Endodermal cell (in vitro differentiated cells): ENCODE data around the gene PRDM10. TPM values are rescaled to one million over a fixed set of nuclear protein-coding genes. Genes with fewer than 3 reads are reported as not detected.

Experiments used
- DNase-seq: peaks from one replicate; pipeline ENCODE4 v3.0.0-alpha.2; 2017
- H3K27ac ChIP-seq: 2 replicates; pipeline ENCODE4 v1.5.1; 2013; ENCODE audit warnings: mild to moderate bottlenecking, low read depth, low read length, moderate library complexity
- H3K27me3 ChIP-seq: 2 replicates; pipeline ENCODE4 v1.6.1; 2013; ENCODE audit warnings: mild to moderate bottlenecking, low read length, moderate library complexity; ENCODE audit not compliant: insufficient read depth, control insufficient read depth, poor library complexity, severe bottlenecking
- H3K36me3 ChIP-seq: 2 replicates; pipeline ENCODE4 v1.7.0; 2013; ENCODE audit warnings: mild to moderate bottlenecking, low read length, moderate library complexity; ENCODE audit not compliant: control insufficient read depth, insufficient read depth
- H3K4me1 ChIP-seq: one replicate; pipeline ENCODE4 v1.7.0; 2013; ENCODE audit warnings: low read length; ENCODE audit not compliant: control insufficient read depth, insufficient read depth
- H3K4me3 ChIP-seq: 2 replicates; pipeline ENCODE4 v1.5.1; 2013; ENCODE audit warnings: mild to moderate bottlenecking, low read length, moderate library complexity
- H3K9ac ChIP-seq: 2 replicates; pipeline ENCODE4 v1.6.1; 2013; ENCODE audit warnings: mild to moderate bottlenecking, low read length, moderate library complexity; ENCODE audit not compliant: poor library complexity, severe bottlenecking; ENCODE audit errors: extremely low read depth
- H3K9me3 ChIP-seq: 2 replicates; pipeline ENCODE4 v1.6.1; 2013; ENCODE audit warnings: mild to moderate bottlenecking, low read length, moderate library complexity; ENCODE audit not compliant: control insufficient read depth
- H3K27ac Mint-ChIP-seq: 2 replicates; pipeline ENCODE4 v1.8.0; 2020; ENCODE audit warnings: mixed read lengths
- H3K27me3 Mint-ChIP-seq: 2 replicates; pipeline ENCODE4 v1.8.0; 2021; ENCODE audit warnings: mild to moderate bottlenecking, mixed read lengths; ENCODE audit not compliant: insufficient read depth
- H3K36me3 Mint-ChIP-seq: 2 replicates; pipeline ENCODE4 v1.8.0; 2020; ENCODE audit warnings: low read depth, mixed read lengths
- H3K4me1 Mint-ChIP-seq: 2 replicates; pipeline ENCODE4 v1.8.0; 2020; ENCODE audit warnings: mixed read lengths
- H3K4me3 Mint-ChIP-seq: 2 replicates; pipeline ENCODE4 v1.8.0; 2020; ENCODE audit warnings: mild to moderate bottlenecking, moderate library complexity, mixed read lengths
- H3K9me3 Mint-ChIP-seq: 2 replicates; pipeline ENCODE4 v1.8.0; 2020; ENCODE audit warnings: mild to moderate bottlenecking, mixed read lengths
- CTCF ChIP-seq: fragments of 200-600 bp; sonication (generic); conservative IDR thresholded peaks from 2 replicates; pipeline ENCODE4 v1.5.0; 2021; ENCODE audit warnings: antibody characterized with exemption, mild to moderate bottlenecking
- whole genome bisulfite sequencing, 2 experiments: methylation state at CpG; one replicate each; pipeline versions ENCODE4 v1.1.5 to v1.1.7; 2013; ENCODE audit warnings: missing lambda C conversion rate in 2 of 2, mixed read lengths in 1 of 2; ENCODE audit not compliant: insufficient coverage in 1 of 2, insufficient read length in 1 of 2; 5-methylcytosine and 5-hydroxymethylcytosine counted together
- total RNA-seq, 2 donors: library from RNA; stranded (reverse); fragmentation: NEBNext Ultra II Directional in 1 of 2; extraction: Animal tissue kit (Norgen Biotek cat#: 25700) in 1 of 2; gene quantifications; 2 replicates in 1 of 2; 3 replicates in 1 of 2; pipeline ENCODE4 v1.2.1, GENCODE V29; 2021

PRDM10 gene
- total RNA-seq, 2 donors from 2014 or later, result 15.9 to 16.4 TPM

- no peaks in the 10 kb centered on the region for H3K27me3 ChIP-seq
- peaks cover 3% of the 10 kb centered on the region for H3K4me1 ChIP-seq
- WGBS, 2 experiments, result 95% methylated on average over 4 of the region's 4 CpGs
- peaks cover 17% of the 10 kb centered on the region for H3K9me3 ChIP-seq
- Mint-ChIP-seq H3K36me3 (peaks cover 23% of the 10 kb centered on the region), H3K27ac (no peak overlapping the region), H3K4me3 (no peak overlapping the region), H3K27me3 (no peaks in the 10 kb centered on the region), H3K9me3 (no peaks in the 10 kb centered on the region), H3K4me1 (peaks cover 10% of the 10 kb centered on the region)
- no peak for DNase-seq
- no peak overlapping the region for H3K4me3 ChIP-seq
- H3K36me3 ChIP-seq, result peaks cover 15% of the 10 kb centered on the region
- no peak for TF ChIP-seq CTCF
- H3K9ac ChIP-seq, result no peak overlapping the region
- no peak overlapping the region for H3K27ac ChIP-seq
These were observed 3.2 kb downstream of the PRDM10 start for GRCh38 chr11:129999407-129999806.

- no peaks in the 10 kb centered on the region for H3K9me3 Mint-ChIP-seq
- Histone ChIP-seq H3K9me3 (peaks cover 17% of the 10 kb centered on the region), H3K27me3 (no peaks in the 10 kb centered on the region), H3K27ac (no peak overlapping the region), H3K9ac (no peak overlapping the region), H3K36me3 (peaks cover 15% of the 10 kb centered on the region), H3K4me1 (peaks cover 3% of the 10 kb centered on the region), H3K4me3 (no peak overlapping the region)
- no peak for TF ChIP-seq CTCF
- H3K27me3 Mint-ChIP-seq, result no peaks in the 10 kb centered on the region
- no peak overlapping the region for H3K27ac Mint-ChIP-seq
- no peak overlapping the region for H3K4me3 Mint-ChIP-seq
- DNase-seq, result no peak
- peaks cover 23% of the 10 kb centered on the region for H3K36me3 Mint-ChIP-seq
- WGBS, 2 experiments, result 89 to 97% methylated on average over 6 to 7 of the region's 7 CpGs
- peaks cover 10% of the 10 kb centered on the region for H3K4me1 Mint-ChIP-seq
These were observed 3.7 kb downstream of the PRDM10 start for GRCh38 chr11:129998905-129999304.

GRCh38 chr11:129998107-129998506, 4.5 kb downstream of the PRDM10 start:
- DNase-seq, result no peak
- Histone ChIP-seq H3K9me3 (peaks cover 17% of the 10 kb centered on the region), H3K4me3 (no peak overlapping the region), H3K36me3 (peaks cover 15% of the 10 kb centered on the region), H3K9ac (no peak overlapping the region), H3K27me3 (no peaks in the 10 kb centered on the region), H3K27ac (no peak overlapping the region), H3K4me1 (peaks cover 3% of the 10 kb centered on the region)
- no peak overlapping the region for H3K4me3 Mint-ChIP-seq
- H3K4me1 Mint-ChIP-seq, result peaks cover 5% of the 10 kb centered on the region
- H3K27ac Mint-ChIP-seq, result no peak overlapping the region
- H3K9me3 Mint-ChIP-seq, result no peaks in the 10 kb centered on the region
- WGBS, 2 experiments, result 90% methylated on average over 1 of the region's 1 CpG; no CpG with 5 or more reads in 1 of the 2 experiments
- H3K36me3 Mint-ChIP-seq, result peaks cover 23% of the 10 kb centered on the region
- no peaks in the 10 kb centered on the region for H3K27me3 Mint-ChIP-seq
- no peak for TF ChIP-seq CTCF
